Tibial nerve (tissue), 4 donors: ENCODE results near the gene SNCG. TPM values are rescaled to one million over a fixed set of nuclear protein-coding genes. Genes with fewer than 3 reads are reported as not detected.
A peak's percentile ranks its signal among the peaks of the same experiment; 100 is the strongest.

ENCODE experiments used
- DNase-seq, 2 donors: peaks; one replicate each; pipeline ENCODE4 v3.0.0-alpha.2; 2019; ENCODE audit warnings: low spot score in 2 of 2
- H3K27ac ChIP-seq, 4 donors: fragments of 200-600 bp; sonication (generic) in 3 of 4; one replicate each; pipeline ENCODE4 v1.5.1; 2017 to 2019; ENCODE audit warnings: mild to moderate bottlenecking in 1 of 4
- H3K27me3 ChIP-seq, 2 donors: fragments of 200-600 bp; sonication (generic) in 1 of 2; one replicate each; pipeline versions ENCODE4 v1.5.1 to v1.6.0; 2017 to 2019
- H3K36me3 ChIP-seq, 3 donors: fragments of 200-600 bp; sonication (generic); one replicate each; pipeline ENCODE4 v1.5.1; 2018 to 2019
- H3K4me1 ChIP-seq, 4 donors: fragments of 200-600 bp; sonication (generic) in 3 of 4; one replicate each; pipeline ENCODE4 v1.5.1; 2017 to 2019
- H3K4me3 ChIP-seq, 4 donors: fragments of 200-600 bp; sonication (generic) in 3 of 4; one replicate each; pipeline ENCODE4 v1.5.1; 2017 to 2019; ENCODE audit warnings: mild to moderate bottlenecking in 1 of 4, moderate library complexity in 1 of 4
- H3K9me3 ChIP-seq, 4 donors: fragments of 200-600 bp; sonication (generic) in 3 of 4; one replicate each; pipeline ENCODE4 v1.5.1; 2017 to 2019
- CTCF ChIP-seq, 5 experiments: fragments of 200-600 bp in 3 of 5; fragments of 450-650 bp in 2 of 5; sonication (generic) in 3 of 5; IDR thresholded peaks; one replicate each; pipeline ENCODE4 v1.5.1; 2016 to 2019; ENCODE audit warnings: antibody characterized with exemption in 5 of 5, mild to moderate bottlenecking in 3 of 5, moderate library complexity in 2 of 5
- EP300 ChIP-seq, 2 donors: sonication (generic); formaldehyde crosslinking; IDR thresholded peaks; one replicate each; pipeline ENCODE4 v1.6.1; 2017; ENCODE audit warnings: antibody characterized with exemption in 2 of 2, mild to moderate bottlenecking in 1 of 2
- POLR2A ChIP-seq, 2 donors: fragments of 450-650 bp; IDR thresholded peaks; one replicate each; pipeline ENCODE4 v1.6.1; 2017; ENCODE audit warnings: antibody characterized with exemption in 2 of 2, mild to moderate bottlenecking in 2 of 2, moderate library complexity in 2 of 2
- WGBS, 2 donors: methylation state at CpG; one replicate each; pipeline ENCODE4 v1.1.5; 2018; 5-methylcytosine and 5-hydroxymethylcytosine counted together
- total RNA-seq, 4 donors: library from RNA; depleted of rRNA; stranded (reverse); fragments of >200 nt; gene quantifications; one replicate each; pipeline ENCODE4 v1.1.0, GENCODE V29; 2016

Gene SNCG
- total RNA-seq, 4 donors from 2014 or later, result 86.1 to 213 (median 119) TPM

GRCh38 chr10:86953747-86954680 lies 4.4 kb upstream of the SNCG start:
- Histone ChIP-seq H3K9me3 (peaks cover 0 to 11% (median 0%) of the 10 kb centered on the region in 4 donors), H3K36me3 (no peaks in the 10 kb centered on the region), H3K27me3 (no peaks in the 10 kb centered on the region), H3K27ac (peak overlapping the region; percentile 66 to 94 (median 90)), H3K4me3 (peak overlapping the region in 1 of 4 donors; percentile 44), H3K4me1 (peaks cover 3 to 62% (median 42%) of the 10 kb centered on the region in 4 donors)
- WGBS, 2 donors, result 13 to 27% methylated on average over 13 to 14 of the region's 15 CpGs
- TF ChIP-seq POLR2A (IDR thresholded peaks at IDR 0.05) (peak in 1 of 2 donors; percentile 27), CTCF (IDR thresholded peaks at IDR 0.05) (no peak), EP300 (IDR thresholded peaks at IDR 0.05) (peak in 1 of 2 donors; percentile 80)
- DNase-seq, result peak; percentile 51 to 60

- Histone ChIP-seq H3K4me3 (peak overlapping the region in 2 of 4 donors; percentile 8 to 44), H3K36me3 (no peaks in the 10 kb centered on the region), H3K4me1 (peaks cover 3 to 70% (median 50%) of the 10 kb centered on the region in 4 donors), H3K9me3 (peaks cover 0 to 11% (median 0%) of the 10 kb centered on the region in 4 donors), H3K27ac (peak overlapping the region; percentile 66 to 94 (median 90)), H3K27me3 (no peaks in the 10 kb centered on the region)
- no peak for TF ChIP-seq POLR2A (IDR thresholded peaks at IDR 0.05)
- TF ChIP-seq CTCF (IDR thresholded peaks at IDR 0.05), result no peak
- TF ChIP-seq EP300 (IDR thresholded peaks at IDR 0.05), result no peak
- WGBS, 2 donors, result 15 to 20% methylated on average over 5 to 13 of the region's 13 CpGs
- DNase-seq, result no peak
Measured at GRCh38 chr10:86954681-86955500, 3.5 kb upstream of the SNCG start.

GRCh38 chr10:86955501-86956194 lies 2.8 kb upstream of the SNCG start:
- H3K27me3 ChIP-seq, result no peaks in the 10 kb centered on the region
- TF ChIP-seq EP300 (IDR thresholded peaks at IDR 0.05) (peak in 1 of 2 donors; percentile 7), POLR2A (IDR thresholded peaks at IDR 0.05) (no peak), CTCF (IDR thresholded peaks at IDR 0.05) (no peak)
- peak overlapping the region in 2 of 4 donors; percentile 8 to 44 for H3K4me3 ChIP-seq
- no peaks in the 10 kb centered on the region for H3K36me3 ChIP-seq
- H3K27ac ChIP-seq, result peak overlapping the region; percentile 66 to 94 (median 90)
- 52 to 55% methylated on average over 5 to 16 of the region's 16 CpGs for WGBS, 2 donors
- DNase-seq, result no peak
- peaks cover 0 to 11% (median 0%) of the 10 kb centered on the region in 4 donors for H3K9me3 ChIP-seq
- H3K4me1 ChIP-seq, result peaks cover 3 to 78% (median 55%) of the 10 kb centered on the region in 4 donors

- Histone ChIP-seq H3K9me3 (peaks cover 0 to 11% (median 0%) of the 10 kb centered on the region in 4 donors), H3K36me3 (no peaks in the 10 kb centered on the region), H3K27me3 (no peaks in the 10 kb centered on the region), H3K27ac (peak overlapping the region; percentile 66 to 94 (median 90)), H3K4me3 (peak overlapping the region in 2 of 4 donors; percentile 8 to 44), H3K4me1 (peaks cover 3 to 83% (median 55%) of the 10 kb centered on the region in 4 donors)
- TF ChIP-seq EP300 (IDR thresholded peaks at IDR 0.05) (no peak), CTCF (IDR thresholded peaks at IDR 0.05) (no peak), POLR2A (IDR thresholded peaks at IDR 0.05) (no peak)
- 71 to 83% methylated on average over 6 to 7 of the region's 7 CpGs for WGBS, 2 donors
- no peak for DNase-seq
Measured at GRCh38 chr10:86956195-86956847, 2.1 kb upstream of the SNCG start.
